Activated CD4-positive, alpha-beta T cell treated with anti-CD3 and anti-CD28 coated beads, Interleukin-2, amount 10 ng/mL, durations not matched to agents 7 days and 5 days (primary cell): Measurements from ENCODE around the gene CELSR3. TPM values are rescaled to one million over a fixed set of nuclear protein-coding genes. Genes with fewer than 3 reads are reported as not detected.
A peak's percentile ranks its signal among the peaks of the same experiment; 100 is the strongest.

Experiments
- CTCF ChIA-PET: fragments of 350-600 bp; sonication (Branson Sonifier 250); formaldehyde crosslinking; loops from one replicate; lab custom pipeline; 2021; ENCODE audit warnings: antibody characterized with exemption; lab: Charles Lee
- POLR2A ChIA-PET: fragments of 350-600 bp; sonication (Branson Sonifier 250); formaldehyde crosslinking; loops from one replicate; lab custom pipeline; 2021; ENCODE audit warnings: antibody characterized with exemption; lab: Charles Lee
- DNase-seq: peaks from one replicate; pipeline ENCODE4 v3.0.0-alpha.2; 2020
- H3K27ac Mint-ChIP-seq: one replicate; pipeline ENCODE4 v1.8.0; 2021; ENCODE audit warnings: mild to moderate bottlenecking, moderate library complexity, mixed read lengths
- H3K27me3 Mint-ChIP-seq: one replicate; pipeline ENCODE4 v1.8.0; 2021; ENCODE audit warnings: mixed read lengths
- H3K36me3 Mint-ChIP-seq: one replicate; pipeline ENCODE4 v1.8.0; 2021; ENCODE audit warnings: low read depth, mixed read lengths
- H3K4me1 Mint-ChIP-seq: one replicate; pipeline ENCODE4 v1.8.0; 2021; ENCODE audit warnings: mixed read lengths
- H3K4me3 Mint-ChIP-seq: one replicate; pipeline ENCODE4 v1.8.0; 2021; ENCODE audit warnings: mild to moderate bottlenecking, moderate library complexity, mixed read lengths
- H3K9me3 Mint-ChIP-seq: one replicate; pipeline ENCODE4 v1.8.0; 2021; ENCODE audit warnings: mixed read lengths
- total RNA-seq, 2 experiments: library from RNA; stranded (reverse); gene quantifications; one replicate each; pipeline ENCODE4 v1.2.3, GENCODE V29; 2021

CELSR3 gene
- total RNA-seq, result 1 to 10 TPM; 7.9 to 8.6 TPM

- ChIA-PET CTCF (interaction anchor here (0.6 to 4.0 kb wide), 9 partner anchors 9 to 1564 kb away, joined by 3 to 17 read pairs (median 4); partner anchors contain the start of genes NCKIPSD and SLC26A6), POLR2A (no interaction called here)
- peak; percentile 68 for DNase-seq
- Mint-ChIP-seq H3K4me1 (peaks cover 22% of the 10 kb centered on the region), H3K4me3 (peak within 1 kb of the TSS; percentile 78), H3K36me3 (peaks cover 3% of the 10 kb centered on the region), H3K27ac (peak within 1 kb of the TSS; percentile 82), H3K27me3 (peaks cover 10% of the 10 kb centered on the region), H3K9me3 (no peaks in the 10 kb centered on the region)
These were observed at the start of gene CELSR3 for GRCh38 chr3:48662753-48663488. CELSR3 (minus strand) TSS chr3:48662886; CDS start chr3:48662634, 252 bp downstream.

DNA sequence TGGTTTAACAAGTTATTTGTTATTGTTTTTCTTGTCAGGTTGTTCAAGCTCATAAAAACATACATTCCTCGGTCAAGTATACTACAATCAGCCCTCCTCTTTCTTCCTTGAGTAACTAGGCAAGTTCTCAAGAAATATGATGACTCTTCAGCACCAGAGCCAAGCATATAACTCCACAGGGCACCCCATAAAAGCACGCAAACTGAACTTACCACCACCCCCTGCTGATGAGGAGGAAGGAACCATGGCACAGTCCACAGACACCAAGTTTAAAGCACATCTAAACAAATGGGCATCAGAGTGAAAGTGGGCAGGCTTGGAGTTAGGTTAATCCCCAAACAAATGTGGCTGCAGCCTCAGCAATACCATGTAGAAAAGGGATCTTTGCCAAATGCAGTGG, 49.0 kb upstream of the CELSR3 start:
- ChIA-PET CTCF (no interaction called here), POLR2A (no interaction called here)
- Mint-ChIP-seq H3K27me3 (no peaks in the 10 kb centered on the region), H3K36me3 (peaks cover 47% of the 10 kb centered on the region), H3K9me3 (no peaks in the 10 kb centered on the region), H3K4me1 (peaks cover 55% of the 10 kb centered on the region), H3K27ac (peak overlapping the region; percentile 9), H3K4me3 (no peak overlapping the region)
- no peak for DNase-seq

GRCh38 chr3:48709051-48709461, 46.4 kb upstream of the CELSR3 start:
- POLR2A ChIA-PET, result no interaction called here

GRCh38 chr3:48708481-48708889, 45.8 kb upstream of the CELSR3 start:
- no peak overlapping the region for H3K27ac Mint-ChIP-seq
- peaks cover 44% of the 10 kb centered on the region for H3K36me3 Mint-ChIP-seq
- no peaks in the 10 kb centered on the region for H3K27me3 Mint-ChIP-seq
- H3K4me1 Mint-ChIP-seq, result peaks cover 40% of the 10 kb centered on the region
- ChIA-PET POLR2A (no interaction called here), CTCF (interaction anchor here (0.8 to 2.5 kb wide), 2 partner anchors 10 to 23 kb away, joined by 3 to 6 read pairs; partner anchors contain the start of gene NCKIPSD)
- DNase-seq, result no peak
- H3K4me3 Mint-ChIP-seq, result no peak overlapping the region
- H3K9me3 Mint-ChIP-seq, result no peaks in the 10 kb centered on the region

More at GRCh38 chr3:48709051-48709461, 46.4 kb upstream of the CELSR3 start:
- CTCF ChIA-PET, result no interaction called here
- no peak for DNase-seq
- H3K27me3 Mint-ChIP-seq, result no peaks in the 10 kb centered on the region
- peaks cover 44% of the 10 kb centered on the region for H3K36me3 Mint-ChIP-seq
- peak overlapping the region; percentile 19 for H3K27ac Mint-ChIP-seq
- H3K4me3 Mint-ChIP-seq, result no peak overlapping the region
- no peaks in the 10 kb centered on the region for H3K9me3 Mint-ChIP-seq
- peaks cover 40% of the 10 kb centered on the region for H3K4me1 Mint-ChIP-seq

DNA sequence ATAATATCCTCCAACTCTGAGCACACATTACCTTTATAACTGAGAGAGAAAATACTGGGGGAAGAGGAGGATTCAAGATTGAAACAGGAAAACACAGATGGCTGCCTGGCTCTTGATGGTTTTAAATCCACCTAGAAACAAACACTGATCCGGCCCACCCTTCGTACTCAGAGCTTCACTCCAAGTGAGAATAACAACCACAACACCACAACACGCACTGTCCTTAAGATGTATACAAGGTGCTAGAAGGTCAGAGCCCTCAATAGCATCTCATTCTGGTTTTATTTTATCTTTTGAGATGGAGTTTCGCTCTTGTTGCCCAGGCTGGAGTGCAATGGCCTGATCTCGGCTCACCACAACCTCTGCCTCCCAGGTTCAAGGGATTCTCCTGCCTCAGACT, 44.5 kb upstream of the CELSR3 start:
- no peak overlapping the region for H3K27ac Mint-ChIP-seq

DNA sequence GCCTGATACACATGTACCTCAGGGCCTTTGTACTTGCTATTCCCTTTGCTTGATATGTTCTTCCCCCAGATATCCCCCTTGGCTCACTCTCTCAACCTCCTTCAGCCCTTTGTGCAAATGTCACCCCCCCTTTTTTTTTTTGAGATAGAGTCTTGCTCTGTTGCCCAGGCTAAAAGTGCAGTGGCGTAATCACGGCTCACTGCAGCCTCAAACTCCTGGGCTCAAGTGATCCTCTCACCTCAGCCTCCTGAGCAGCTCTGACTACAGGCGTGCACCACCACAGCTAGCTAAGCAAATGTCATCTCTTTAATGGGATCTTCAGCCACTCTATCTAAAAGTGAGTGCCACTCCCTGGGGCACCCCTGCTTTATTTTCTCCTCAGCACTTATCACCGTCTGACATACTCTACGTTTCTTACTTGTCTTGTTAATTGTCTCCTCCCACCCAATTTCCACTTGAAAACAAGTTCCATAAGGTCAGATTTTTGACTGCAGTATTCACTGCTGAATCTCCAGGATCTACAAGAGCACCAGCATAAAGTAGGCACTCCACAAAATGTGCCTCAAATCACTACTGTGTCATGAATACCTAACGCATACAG, 39.7 kb upstream of the CELSR3 start:
- ChIA-PET CTCF (no interaction called here), POLR2A (no interaction called here)
- H3K36me3 Mint-ChIP-seq, result peaks cover 29% of the 10 kb centered on the region
- H3K4me3 Mint-ChIP-seq, result no peak overlapping the region
- H3K27me3 Mint-ChIP-seq, result no peaks in the 10 kb centered on the region
- H3K4me1 Mint-ChIP-seq, result peaks cover 17% of the 10 kb centered on the region
- no peaks in the 10 kb centered on the region for H3K9me3 Mint-ChIP-seq
- H3K27ac Mint-ChIP-seq, result no peak overlapping the region
- DNase-seq, result no peak

More for the DNA sequence above, 44.5 kb upstream of the CELSR3 start:
- Mint-ChIP-seq H3K36me3 (peaks cover 46% of the 10 kb centered on the region), H3K4me3 (no peak overlapping the region), H3K4me1 (peaks cover 42% of the 10 kb centered on the region), H3K9me3 (no peaks in the 10 kb centered on the region), H3K27me3 (no peaks in the 10 kb centered on the region)
- no peak for DNase-seq
- ChIA-PET POLR2A (no interaction called here), CTCF (interaction anchor here (0.6 to 2.5 kb wide), 2 partner anchors 21 to 1899 kb away, joined by 3 to 6 read pairs; partner anchors contain the start of gene NCKIPSD)

DNA sequence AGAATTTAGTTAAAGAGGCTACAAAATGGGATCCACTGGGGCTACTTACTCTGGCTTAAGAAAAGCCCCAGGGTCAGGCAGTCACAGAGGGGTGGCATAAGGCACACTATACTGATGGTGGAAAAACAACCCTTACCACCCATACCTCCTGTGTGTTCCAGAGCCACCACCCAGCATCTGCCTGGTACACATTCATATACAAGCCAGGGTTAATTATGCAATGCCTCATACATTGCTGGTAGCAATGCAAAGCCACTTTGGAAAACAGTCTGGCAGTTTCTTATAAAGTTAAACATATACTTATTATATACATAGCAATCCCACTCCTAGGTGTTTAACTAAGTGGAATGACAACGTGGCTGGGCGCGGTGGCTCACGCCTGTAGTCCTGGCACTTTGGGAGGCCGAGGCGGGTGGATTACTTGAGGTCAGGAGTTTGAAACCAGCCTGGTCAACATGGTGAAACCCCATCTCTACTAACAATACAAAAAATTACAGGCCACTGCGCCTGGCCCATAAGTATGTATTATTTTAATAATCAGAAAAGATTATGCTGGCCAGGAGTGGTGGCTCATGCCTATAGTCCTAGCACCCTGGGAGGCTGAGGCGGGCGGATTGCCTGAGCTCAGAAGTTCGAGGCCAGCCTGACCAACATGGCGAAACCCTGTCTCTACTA, 38.2 kb upstream of the CELSR3 start:
- POLR2A ChIA-PET, result no interaction called here

DNA sequence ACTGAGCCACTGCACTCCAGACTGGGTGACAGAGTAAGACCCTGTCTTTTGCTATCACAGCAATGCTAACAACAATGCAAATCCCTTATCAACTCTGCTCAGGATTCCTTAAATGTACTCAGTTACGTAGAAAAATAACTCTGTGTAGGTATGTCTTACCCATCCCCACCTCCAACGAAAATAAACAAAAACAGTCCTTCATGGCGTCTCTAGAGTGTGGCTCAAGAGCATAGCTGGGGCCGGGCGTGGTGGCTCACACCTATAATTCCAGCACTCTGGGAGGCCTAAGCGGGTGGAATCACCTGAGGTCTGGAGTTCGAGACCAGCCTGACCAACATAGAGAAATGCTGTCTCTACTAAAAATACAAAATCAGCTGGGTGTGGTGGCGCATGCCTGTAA, 36.2 kb upstream of the CELSR3 start:
- POLR2A ChIA-PET, result no interaction called here
- DNase-seq, result no peak
- no peak overlapping the region for H3K4me3 Mint-ChIP-seq
- H3K4me1 Mint-ChIP-seq, result peaks cover 14% of the 10 kb centered on the region
- no peaks in the 10 kb centered on the region for H3K9me3 Mint-ChIP-seq
- H3K36me3 Mint-ChIP-seq, result peaks cover 28% of the 10 kb centered on the region
- H3K27ac Mint-ChIP-seq, result no peak overlapping the region
- no peaks in the 10 kb centered on the region for H3K27me3 Mint-ChIP-seq
- CTCF ChIA-PET, result interaction anchor here (0.6 to 0.9 kb wide), 2 partner anchors 10 to 86 kb away, joined by 3 to 5 read pairs; no protein-coding TSS in a partner anchor

More for the DNA sequence above, 38.2 kb upstream of the CELSR3 start:
- no peak for DNase-seq
- no peak overlapping the region for H3K27ac Mint-ChIP-seq
- no peak overlapping the region for H3K4me3 Mint-ChIP-seq
- H3K27me3 Mint-ChIP-seq, result no peaks in the 10 kb centered on the region
- CTCF ChIA-PET, result interaction anchor here (0.8 kb wide), 1 partner anchor 20 kb away, joined by 3 read pairs; no protein-coding TSS in a partner anchor
- H3K4me1 Mint-ChIP-seq, result peaks cover 15% of the 10 kb centered on the region
- H3K36me3 Mint-ChIP-seq, result peaks cover 20% of the 10 kb centered on the region
- no peaks in the 10 kb centered on the region for H3K9me3 Mint-ChIP-seq

- Mint-ChIP-seq H3K36me3 (peaks cover 33% of the 10 kb centered on the region), H3K9me3 (no peaks in the 10 kb centered on the region), H3K27me3 (no peaks in the 10 kb centered on the region), H3K4me1 (peaks cover 13% of the 10 kb centered on the region), H3K27ac (no peak overlapping the region), H3K4me3 (no peak overlapping the region)
- POLR2A ChIA-PET, result no interaction called here
- no peak for DNase-seq
- CTCF ChIA-PET, result interaction anchor here (0.9 to 1.4 kb wide), 3 partner anchors 10 to 34 kb away, joined by 3 to 4 read pairs (median 3); partner anchors contain the start of gene NCKIPSD
These were observed 35.3 kb upstream of the CELSR3 start for GRCh38 chr3:48697952-48698351.

- no peaks in the 10 kb centered on the region for H3K27me3 Mint-ChIP-seq
- ChIA-PET POLR2A (no interaction called here), CTCF (interaction anchor here (0.6 to 0.8 kb wide), 2 partner anchors 9 to 291 kb away, joined by 3 read pairs; no protein-coding TSS in a partner anchor)
- H3K9me3 Mint-ChIP-seq, result no peaks in the 10 kb centered on the region
- H3K27ac Mint-ChIP-seq, result no peak overlapping the region
- peaks cover 6% of the 10 kb centered on the region for H3K4me1 Mint-ChIP-seq
- DNase-seq, result no peak
- peaks cover 31% of the 10 kb centered on the region for H3K36me3 Mint-ChIP-seq
- no peak overlapping the region for H3K4me3 Mint-ChIP-seq
These were observed 33.9 kb upstream of the CELSR3 start for GRCh38 chr3:48696601-48697000.

GRCh38 chr3:48696156-48696555, 33.5 kb upstream of the CELSR3 start:
- H3K4me1 Mint-ChIP-seq, result peaks cover 6% of the 10 kb centered on the region
- H3K9me3 Mint-ChIP-seq, result no peaks in the 10 kb centered on the region
- no peak for DNase-seq
- H3K27ac Mint-ChIP-seq, result no peak overlapping the region
- peaks cover 34% of the 10 kb centered on the region for H3K36me3 Mint-ChIP-seq
- POLR2A ChIA-PET, result no interaction called here
- no peak overlapping the region for H3K4me3 Mint-ChIP-seq
- H3K27me3 Mint-ChIP-seq, result no peaks in the 10 kb centered on the region
- CTCF ChIA-PET, result interaction anchor here (0.6 to 1.0 kb wide), 3 partner anchors 9 to 292 kb away, joined by 3 to 4 read pairs (median 3); partner anchors contain the start of gene NCKIPSD

- POLR2A ChIA-PET, result no interaction called here
- H3K27ac Mint-ChIP-seq, result no peak overlapping the region
- H3K9me3 Mint-ChIP-seq, result no peaks in the 10 kb centered on the region
- peaks cover 38% of the 10 kb centered on the region for H3K36me3 Mint-ChIP-seq
- no peaks in the 10 kb centered on the region for H3K27me3 Mint-ChIP-seq
- CTCF ChIA-PET, result interaction anchor here (1.0 kb wide), 1 partner anchor 9 kb away, joined by 4 read pairs; the partner anchor contains the start of gene NCKIPSD
- H3K4me1 Mint-ChIP-seq, result peaks cover 6% of the 10 kb centered on the region
- no peak for DNase-seq
- H3K4me3 Mint-ChIP-seq, result no peak overlapping the region
These were observed 32.7 kb upstream of the CELSR3 start for GRCh38 chr3:48695393-48695753.
